Measurements from ENCODE around the gene TNS1.

TNS1 gene

DNA sequence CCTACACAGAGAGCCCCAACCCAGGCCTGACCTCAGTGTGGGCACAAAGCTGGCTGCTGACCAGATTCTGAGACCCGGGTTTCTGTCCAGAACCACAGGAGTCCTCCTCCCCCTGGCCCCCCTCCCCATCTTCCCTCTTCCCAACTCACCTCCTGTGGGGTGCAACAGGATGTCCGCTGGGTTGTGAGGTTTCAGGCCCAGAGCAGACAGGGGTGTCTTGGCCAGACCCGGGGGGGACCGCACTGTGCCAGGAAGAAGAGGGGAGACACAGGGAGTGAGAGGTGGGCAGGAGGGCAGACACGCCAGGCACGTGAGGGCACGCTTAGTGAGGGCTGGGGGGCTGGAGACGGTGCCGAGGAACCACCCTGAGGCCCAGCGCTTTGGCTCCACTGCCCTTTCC is 171.5 kb downstream of the TNS1 start:
- no peak for DNase-seq (ENCODE audit: low read depth)

DNA sequence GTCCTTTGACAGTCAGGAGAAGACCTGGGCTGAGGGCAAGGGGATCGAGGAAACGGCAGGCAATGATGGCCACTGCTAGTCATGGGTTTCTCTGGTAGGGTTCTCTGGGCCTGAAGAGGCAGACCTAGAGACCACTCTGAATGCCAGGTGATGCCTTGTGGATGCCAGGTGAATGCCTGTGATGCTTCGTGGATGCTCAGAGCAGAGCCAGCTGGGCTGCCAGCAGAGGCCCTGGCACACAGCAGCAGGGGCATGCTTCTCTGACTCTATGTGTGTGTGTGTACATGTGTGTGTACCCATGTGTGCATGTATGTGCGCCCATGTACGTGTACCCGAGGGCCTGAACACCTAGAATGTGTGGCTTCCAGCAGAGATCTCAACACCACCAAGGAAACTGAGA is 172.0 kb downstream of the TNS1 start:
- no peak for DNase-seq (ENCODE audit: low read depth)

DNA sequence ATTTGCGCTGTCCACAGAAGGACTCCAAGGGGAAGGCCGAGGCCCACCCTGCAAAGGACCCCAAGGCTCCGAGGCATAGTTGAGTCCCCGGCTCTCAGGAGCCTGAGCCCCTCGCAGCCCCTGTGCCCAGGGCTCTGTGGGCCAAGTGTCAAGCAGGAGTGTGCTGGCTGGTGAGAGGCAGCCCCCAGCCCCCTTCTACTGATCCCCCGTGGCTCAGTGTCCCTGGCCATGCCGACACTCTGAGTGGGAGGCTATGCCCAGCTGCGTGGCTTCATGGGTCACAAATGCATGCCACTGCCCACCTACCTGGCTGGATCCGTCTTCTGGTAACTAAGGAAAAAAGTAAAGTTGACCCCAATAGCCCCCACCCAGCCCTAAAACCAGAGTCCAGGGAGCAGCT is 172.7 kb downstream of the TNS1 start:
- DNase-seq (ENCODE audit: low read depth) = no peak

DNA sequence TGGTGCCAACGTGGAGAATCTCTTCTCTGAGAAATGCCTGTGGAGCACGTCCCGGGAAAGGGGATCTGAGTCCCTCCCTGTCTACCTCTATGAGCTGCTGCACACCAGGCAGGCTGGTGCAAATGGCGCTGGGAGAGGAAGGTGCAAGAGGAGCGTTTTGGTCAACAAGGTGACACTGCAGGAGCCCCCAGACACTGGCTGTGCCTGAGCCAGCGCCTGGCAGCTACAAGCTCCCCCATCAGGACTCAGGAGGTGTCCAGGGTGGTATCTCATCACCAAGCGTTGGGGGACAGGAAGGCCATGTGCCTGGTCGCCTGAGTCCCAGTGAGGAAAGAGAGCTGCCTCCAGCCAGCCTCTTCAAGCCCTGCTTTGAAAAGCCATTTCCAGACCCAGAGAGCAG is 173.4 kb downstream of the TNS1 start:
- DNase-seq (ENCODE audit: low read depth) = no peak

DNA sequence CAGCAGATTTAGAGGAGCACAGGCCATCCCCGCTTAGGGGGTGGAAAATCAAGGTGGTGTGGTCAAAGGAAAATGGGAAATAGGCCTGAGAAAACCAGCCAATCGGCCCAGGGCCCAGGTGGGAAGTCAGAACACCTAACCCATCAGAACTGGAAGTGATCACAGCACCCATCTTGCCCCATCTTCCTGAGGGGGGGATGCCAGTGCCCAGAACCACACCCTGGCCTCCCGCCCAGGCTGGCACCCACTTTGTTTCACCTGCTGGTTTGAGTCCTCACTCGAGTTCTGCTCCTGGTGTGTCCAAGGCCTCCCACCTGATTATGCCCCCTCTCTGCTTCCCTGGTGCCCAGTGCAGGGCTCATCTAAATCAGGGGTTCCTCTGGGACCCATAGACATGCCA is 174.5 kb downstream of the TNS1 start:
- no peak for DNase-seq (ENCODE audit: low read depth)

DNA sequence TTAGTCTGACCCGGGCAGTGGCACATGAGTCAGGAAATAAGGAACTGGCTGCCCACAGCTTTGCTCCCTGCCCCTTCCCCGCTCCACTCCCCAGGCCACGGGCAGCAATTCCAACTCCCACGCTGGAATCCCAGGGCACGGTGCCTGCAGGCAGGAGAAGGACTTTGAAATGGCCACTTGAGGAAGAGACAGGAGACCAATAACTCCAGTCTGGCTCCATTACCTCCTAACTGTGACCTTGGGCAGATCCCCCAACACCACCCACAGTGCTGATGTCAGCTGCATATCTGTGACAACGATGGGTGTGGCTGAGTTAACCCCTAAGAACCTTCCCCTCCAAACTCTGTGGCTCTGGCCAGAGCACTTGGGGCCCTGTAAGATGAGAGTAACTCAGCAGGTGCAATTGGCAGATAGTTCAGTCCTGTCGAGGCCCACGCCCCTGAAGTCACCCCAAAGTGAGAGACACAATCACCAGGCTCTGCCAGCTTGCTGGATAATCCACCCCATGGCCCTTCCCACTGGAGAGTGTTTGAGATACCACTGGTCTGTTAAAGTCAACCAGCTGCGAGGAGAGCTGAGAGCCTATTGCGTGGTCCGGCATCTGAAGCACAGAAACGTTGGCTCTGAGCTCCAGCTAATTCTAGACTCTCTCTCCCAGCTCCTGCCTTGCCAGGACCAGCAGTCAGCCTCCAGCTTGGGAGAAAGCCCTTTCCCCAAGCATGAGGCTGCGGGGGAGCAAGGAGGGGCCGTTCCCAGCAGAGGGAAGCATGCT is 175.2 kb downstream of the TNS1 start:
- DNase-seq (ENCODE audit: low read depth) = no peak

DNA sequence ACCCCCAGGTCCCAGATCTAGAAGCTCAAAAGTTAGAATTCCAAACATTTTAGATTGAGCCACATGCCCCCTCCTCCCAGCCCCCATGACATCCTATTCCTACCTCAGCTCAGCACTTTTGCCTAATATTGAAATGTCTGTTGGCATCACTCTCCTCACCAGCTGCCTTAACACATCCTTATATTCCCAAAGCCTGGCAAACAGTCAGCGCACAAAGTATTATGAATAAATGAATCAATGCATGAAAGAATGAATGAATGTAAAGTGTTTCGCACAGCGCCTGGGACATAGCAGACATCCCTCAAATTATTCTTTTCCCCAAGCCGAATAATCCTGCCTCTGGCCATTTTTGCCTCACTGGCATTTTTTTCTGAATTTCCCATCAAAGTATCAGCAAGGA is 175.8 kb downstream of the TNS1 start:
- DNase-seq (ENCODE audit: low read depth) = no peak

DNA sequence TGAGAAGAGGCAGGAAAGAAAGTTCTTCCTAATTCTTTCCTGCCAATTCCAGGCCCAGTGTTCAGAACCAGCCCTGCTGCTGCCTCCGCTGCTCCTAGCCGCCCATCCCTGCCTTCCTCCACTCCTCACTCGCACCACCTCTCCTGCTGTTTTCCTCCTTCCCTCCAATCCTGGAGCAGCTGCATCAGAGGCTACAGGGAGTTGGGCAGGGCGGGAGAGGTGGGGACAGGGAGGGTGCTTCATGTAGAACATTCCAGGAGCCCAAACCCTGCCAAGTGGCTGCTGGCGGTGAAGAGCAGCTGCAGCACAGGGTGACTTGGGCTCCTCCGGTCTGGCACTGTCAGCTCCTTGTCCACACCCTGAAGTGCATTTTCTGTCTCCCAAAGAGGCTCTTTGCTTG is 176.3 kb downstream of the TNS1 start:
- no peak for DNase-seq (ENCODE audit: low read depth)

DNA sequence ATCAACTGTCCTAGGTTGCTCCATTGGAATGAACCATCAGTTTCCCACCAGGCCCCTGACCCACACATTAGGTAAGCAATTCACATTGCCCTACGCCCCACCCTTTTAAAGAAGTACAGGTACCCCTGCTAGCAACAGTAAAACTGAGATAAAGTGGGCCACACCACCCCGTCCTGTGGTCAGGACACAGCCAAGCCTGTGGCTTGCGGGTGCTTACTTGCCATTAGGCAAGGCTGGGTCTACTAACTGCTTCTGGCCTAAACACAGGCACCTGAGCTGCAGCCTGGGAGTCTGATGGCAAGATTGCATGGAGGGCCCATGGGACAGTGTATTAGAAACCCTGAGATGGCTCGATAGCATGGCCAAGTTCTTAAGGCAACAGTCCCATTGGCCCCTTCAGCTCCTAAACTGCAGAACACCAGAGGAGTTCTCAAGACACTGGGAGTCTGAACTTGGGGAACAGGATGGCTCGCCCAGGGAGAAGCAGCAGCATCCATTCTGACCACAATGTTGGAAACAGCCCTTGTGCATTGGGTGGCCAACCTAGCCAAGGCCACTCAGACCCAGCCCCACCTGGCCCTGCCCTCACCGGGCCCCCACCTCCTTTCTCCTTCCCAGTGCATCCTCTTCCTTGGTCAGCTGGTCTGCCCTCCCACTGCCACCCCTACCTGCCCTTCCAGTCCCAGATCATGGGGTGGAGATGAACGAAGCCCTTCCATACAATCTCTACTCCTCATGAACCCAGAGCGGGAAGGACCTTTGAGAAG is 177.1 kb downstream of the TNS1 start:
- no peak for DNase-seq (ENCODE audit: low read depth)

DNA sequence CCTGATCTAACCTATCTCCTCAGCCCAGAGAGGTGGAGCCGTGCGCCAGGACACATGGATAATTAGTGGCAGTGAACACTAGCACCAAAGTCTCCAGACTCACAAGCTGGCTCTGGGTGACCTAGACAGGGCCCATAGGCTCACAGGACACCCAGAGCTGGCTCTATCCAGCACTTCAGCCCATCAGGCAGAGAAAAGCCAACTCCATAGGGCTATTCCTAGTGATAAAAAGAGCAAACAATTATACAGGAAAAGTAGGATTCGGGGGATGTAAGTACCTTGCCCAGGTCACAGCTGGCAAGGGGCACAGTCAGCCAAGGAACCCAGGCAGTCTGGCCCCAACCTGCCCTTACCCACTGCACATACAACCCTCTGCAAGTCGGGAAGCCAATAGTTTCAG is 178.6 kb downstream of the TNS1 start:
- DNase-seq (ENCODE audit: low read depth) = no peak

DNA sequence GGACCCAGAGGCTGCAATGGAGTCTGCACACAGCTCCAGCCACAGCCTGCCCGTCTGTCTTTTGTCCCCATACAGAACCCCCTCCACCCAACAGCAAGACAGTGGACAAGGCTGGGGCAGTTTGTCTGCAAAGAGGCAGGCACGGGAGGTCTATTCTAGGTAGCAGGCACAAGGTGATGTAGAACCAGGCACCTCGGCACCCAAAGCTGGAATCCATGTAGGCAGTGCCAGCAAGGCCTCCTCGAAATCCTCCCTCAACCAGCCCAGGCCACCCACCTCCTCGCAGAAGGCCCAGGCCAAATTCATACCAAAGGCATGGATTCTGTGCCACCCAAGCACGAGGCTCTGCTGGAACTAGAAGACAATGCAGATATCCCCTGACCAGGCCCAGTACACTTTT is 179.2 kb downstream of the TNS1 start:
- DNase-seq (ENCODE audit: low read depth) = no peak

DNA sequence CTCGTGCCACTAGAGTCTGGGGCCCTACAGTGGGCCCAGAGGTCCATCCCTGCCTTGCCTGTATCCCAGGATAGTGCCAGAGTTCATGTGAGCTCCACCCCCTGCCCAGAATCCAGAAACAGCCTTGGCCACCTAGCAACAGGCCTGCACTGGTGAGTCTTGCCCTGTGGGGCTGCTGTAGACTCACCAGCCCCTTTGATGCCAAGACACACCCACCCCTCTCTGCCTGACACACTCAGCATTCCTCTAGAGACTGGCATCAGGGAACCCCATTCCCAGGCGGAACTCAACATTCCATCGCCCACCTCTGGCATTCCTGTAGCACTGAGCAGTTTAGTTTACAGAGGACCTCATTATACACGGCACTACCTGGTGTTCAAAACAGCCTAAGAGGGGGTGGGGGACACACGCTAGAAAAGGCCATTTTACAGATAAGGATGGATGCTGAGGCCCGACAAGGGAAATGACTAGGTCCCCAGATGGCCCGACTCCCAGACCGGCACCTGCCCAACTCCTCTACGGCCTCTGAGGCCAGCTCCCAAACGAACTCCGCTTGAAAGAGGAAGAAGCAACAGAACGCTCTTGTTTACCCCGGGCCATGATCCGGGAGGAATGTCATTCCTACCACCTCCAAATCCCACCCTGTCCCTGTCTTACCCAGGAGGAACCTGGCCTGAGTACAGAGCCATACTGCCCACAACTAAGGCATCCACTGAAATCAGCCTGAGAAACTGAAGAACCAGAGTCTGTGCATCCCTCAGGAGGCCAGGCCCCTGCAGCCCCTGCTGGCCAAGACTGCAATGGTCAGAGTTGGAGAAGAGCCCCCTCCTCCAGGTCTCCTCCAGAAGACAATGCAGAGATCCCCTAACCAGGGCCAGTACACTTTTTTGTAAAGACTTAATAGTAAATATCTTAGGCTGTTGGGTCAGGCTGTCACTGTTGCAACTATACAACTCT is 180.2 kb downstream of the TNS1 start:
- DNase-seq (ENCODE audit: low read depth) = no peak

DNA sequence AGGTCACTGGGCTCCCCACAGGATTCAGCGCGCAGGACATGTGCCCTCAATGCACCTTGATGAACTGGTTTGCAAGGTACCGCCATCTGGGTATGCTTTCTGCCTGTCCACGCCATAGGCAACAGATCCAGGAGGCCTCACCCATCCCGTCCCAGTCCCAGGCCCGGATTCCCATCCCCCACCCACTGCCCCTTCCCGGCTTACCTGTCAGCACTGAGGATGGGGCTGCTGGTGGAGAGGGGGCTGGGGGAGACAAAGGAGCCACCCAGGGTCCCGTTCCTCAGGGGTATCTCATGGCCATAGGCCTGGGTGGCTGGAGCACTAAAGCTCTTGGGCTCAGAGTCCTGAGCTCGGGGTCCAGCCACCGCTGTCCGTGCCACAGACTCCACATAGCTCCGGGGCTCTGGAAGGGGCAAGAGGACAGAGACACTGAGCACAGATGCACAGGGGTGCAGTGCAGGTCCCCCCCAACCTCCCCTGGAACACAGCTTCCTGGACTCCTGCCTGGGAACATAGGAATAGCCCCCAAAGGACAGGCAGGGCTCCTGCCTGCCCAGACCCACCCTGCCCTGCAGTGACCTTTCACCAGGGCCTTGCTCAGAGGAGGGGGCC is 181.2 kb downstream of the TNS1 start:
- DNase-seq (ENCODE audit: low read depth) = no peak

DNA sequence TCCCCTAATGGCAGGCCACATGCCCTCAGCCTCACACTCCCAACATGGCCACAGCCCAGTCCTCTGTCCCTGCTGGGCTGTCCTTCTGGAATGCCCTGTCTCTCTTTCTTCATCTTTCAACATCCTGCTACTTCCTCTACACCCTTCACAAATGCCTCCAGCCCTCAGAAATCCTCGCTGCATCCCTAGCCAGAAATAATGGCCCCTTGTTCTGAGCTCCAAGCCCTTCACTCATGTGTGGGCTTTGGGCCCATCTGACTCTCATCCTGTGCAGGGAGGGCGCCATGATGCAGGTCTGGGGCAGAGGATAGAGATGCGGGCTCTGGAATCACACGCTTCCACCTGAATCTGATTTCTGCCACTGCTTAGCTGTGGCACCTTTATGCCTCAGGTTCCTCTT is 181.9 kb downstream of the TNS1 start:
- DNase-seq (ENCODE audit: low read depth) = no peak

DNA sequence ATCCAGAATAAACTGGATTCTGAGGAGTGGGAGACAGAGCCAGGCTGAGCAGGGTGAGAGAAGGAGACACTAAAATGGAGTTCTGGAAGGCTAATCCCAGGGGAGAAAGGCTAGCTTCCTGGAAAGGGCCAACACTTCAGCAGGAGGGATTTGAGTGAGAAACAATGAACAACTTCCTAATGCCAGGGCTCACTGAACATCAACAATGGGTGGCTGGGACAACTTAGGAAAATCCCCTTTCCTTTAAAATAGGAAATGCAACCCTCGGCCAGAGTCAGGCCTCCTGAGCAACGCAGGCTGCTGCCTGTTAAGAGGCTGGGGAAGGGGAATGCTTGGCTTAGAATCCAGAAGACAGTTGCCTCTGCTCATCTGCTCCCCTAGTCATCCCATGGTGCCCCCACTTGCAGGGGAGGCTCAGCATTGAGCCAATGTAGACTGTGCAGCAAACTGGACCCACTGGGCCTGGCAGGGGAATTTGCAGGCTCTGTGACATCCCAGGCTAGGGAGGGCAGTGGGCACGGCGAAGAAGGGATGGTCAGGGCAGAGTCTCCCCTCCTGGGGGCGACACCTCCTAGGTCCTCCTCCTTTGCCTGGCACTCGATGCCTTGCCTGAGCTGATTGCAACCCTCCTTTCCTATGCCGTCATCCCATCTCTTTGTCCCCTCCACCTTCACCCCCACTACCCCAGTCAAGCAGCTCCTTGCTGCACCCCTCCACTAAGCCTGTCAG is 182.5 kb downstream of the TNS1 start:
- DNase-seq (ENCODE audit: low read depth) = no peak

DNA sequence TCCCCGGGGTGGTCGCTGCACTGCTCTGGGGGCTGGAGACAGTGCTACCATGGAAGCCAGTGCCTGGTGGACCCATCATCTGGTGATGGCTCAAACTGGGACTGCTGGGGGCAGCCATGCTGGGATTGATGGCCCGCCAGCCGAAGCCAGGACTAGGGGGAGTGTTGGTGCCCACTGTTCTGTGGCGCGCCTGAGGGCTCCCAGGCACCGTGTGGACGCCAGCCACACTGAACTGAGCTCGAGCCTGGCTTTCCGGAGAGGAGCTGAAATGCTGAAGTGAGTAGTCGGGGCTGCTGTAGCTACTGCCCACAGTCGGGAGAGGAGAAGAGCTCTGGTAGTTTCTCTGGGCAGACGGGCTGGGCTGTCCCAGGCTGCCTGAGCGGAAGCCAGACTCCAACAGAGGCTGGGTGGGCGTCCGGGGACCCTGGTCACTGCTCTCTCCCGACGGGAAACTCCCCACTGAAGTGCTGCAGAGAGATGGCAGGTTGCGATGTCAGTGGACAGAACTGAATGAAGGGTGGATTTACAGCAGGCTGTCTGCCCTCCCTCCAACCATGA is 184.4 kb downstream of the TNS1 start:
- no peak for DNase-seq (ENCODE audit: low read depth)

DNA sequence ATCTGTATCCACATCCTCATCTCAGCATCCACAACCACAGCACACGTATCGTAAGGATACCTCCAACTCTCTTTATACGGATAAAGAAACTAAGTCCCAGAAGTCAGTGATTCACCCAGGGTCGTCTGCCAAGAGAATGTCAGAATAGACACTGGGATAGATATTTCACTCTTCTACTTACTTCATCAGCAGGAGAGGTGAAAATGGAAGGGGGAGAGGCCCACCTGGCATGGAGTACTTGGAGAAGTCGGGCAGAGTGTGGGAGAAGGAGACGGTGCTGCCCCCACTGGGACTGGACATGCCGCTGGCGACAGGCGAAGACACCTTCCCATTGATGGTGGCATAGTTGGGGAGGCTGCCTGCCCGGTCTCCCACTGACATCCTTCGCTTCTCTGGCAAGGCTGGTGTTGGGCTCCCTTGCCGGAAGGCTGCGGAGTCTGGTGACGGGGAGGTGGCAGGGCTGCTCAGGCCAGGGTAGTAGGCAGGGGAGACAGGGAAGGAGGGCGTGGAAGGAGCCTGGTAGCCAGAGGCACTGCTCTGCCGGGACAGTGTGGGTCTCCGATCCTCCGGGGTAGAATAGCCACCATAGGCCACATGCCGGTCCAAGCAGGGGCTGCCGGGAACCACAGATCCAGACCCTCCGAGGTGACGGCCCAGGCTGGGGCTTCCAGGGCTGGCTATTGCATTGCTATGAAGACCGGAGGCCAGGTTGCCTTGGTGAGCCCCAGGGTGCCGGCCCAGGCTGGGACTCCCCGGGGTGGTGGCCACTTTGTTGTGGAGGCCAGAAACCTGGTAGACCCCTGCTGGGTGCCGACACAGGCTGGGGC is 185.1 kb downstream of the TNS1 start:
- no peak for DNase-seq (ENCODE audit: low read depth)

DNA sequence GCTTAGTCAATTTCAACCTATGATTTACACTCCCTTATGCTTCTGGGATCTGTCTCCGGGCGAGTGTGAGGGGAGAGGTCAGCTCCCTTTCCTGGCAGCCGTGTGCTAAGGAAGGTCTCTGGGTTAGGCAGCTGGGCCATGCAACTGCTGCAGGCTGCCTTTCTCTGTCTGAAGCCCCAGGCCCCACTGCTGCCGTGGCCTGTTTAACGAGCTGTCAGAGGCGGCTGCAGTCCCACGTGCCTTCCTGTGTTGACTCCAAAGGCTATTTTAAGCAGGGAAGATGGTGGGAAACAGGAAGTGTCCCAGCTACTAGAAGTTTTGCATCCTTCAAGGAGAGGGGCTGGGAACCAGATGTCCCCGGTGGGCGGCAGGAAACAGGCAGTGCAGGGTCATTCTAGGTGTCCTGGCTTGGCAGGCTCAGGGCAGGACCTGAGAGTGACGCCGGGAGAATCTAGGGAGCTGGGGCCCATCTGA is 186.4 kb downstream of the TNS1 start:
- no peak for DNase-seq (ENCODE audit: low read depth)

DNA sequence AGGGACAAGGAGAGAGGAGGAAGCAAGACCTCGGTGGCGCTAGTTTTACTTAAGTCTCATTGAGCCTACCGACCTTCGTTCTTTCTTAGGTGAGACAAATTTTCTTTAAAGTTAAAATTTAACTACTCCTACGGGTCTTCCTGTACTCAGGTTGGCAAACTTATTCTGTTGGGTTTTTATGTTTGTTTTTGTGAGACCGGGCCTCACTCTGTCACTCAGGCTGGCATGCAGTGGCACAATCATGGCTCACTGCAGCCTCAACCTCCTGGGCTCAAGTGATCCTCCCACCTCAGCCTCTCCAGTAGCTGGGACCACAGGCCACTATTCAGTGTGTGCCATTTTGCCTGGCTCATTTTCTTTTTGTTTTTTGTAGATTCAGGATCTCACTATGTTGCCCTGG is 189.0 kb downstream of the TNS1 start:
- DNase-seq (ENCODE audit: low read depth) = no peak

DNA sequence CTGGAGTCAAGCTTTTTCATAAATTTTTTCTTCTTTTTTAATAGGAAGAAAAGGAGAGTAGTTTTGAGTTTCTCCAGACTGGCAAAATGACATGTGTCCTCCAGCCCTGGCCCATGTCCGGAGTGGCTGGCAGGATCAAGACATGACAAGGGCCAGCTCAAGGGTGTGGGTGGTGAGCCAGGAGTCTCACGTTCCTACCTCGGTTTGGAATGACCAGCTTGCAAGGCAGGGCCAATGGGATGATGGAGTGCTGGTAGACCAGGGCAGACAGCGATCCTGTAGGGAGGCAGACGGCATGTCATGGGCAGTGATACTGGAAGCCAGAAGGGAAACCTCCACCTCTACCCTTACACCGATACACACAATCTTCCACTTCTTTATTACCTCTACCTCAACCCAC is 190.6 kb downstream of the TNS1 start:
- no peak for DNase-seq (ENCODE audit: low read depth)
